IMR-90 (cell line): Measurements from ENCODE around the gene COL8A1. TPM values are rescaled to one million over a fixed set of nuclear protein-coding genes. Genes with fewer than 3 reads are reported as not detected.

Experiments used
- ATAC-seq: fragments of 200-7000 bp; cut with Tn5 transposase; 2 replicates; pipeline ENCODE4 v1.9.1; 2020; ENCODE audit warnings: low read depth, mild to moderate bottlenecking, moderate library complexity
- BruUV-seq: library from RNA; stranded (reverse); fragments of 400-500 nt; replicated peaks from 2 replicates; lab custom pipeline; 2021; lab: Mats Ljungman, UMichigan
- CTCF ChIA-PET: fragments of 300-600 bp; formaldehyde crosslinking; extraction: SDS; loops from one replicate; lab custom pipeline; 2021; ENCODE audit warnings: antibody characterized with exemption; lab: Yijun Ruan, JAX
- POLR2A ChIA-PET: fragments of 300-600 bp; sonication (Branson Sonifier 250); formaldehyde crosslinking; loops from one replicate; lab custom pipeline; 2022; ENCODE audit warnings: antibody characterized with exemption; ENCODE audit not compliant: unreplicated experiment; lab: Charles Lee
- DNase-seq: peaks from one replicate; pipeline ENCODE4 v3.0.0; 2013
- H2AFZ ChIP-seq: replicated peaks from 2 replicates; pipeline ENCODE3; 2013; ENCODE audit warnings: low read length, mild to moderate bottlenecking; ENCODE audit not compliant: poor library complexity
- H2AK5ac ChIP-seq: 2 replicates; pipeline ENCODE4 v1.6.1; 2013; ENCODE audit warnings: low read depth, low read length, inconsistent platforms
- H2AK9ac ChIP-seq: replicated peaks from 2 replicates; pipeline ENCODE3; 2013; ENCODE audit warnings: mild to moderate bottlenecking, low read depth, low read length, moderate library complexity; ENCODE audit not compliant: poor library complexity
- H2BK120ac ChIP-seq: 2 replicates; pipeline ENCODE4 v1.6.1; 2013; ENCODE audit warnings: low read depth, low read length, inconsistent platforms
- H2BK15ac ChIP-seq: 3 replicates; pipeline ENCODE4 v1.6.1; 2013; ENCODE audit warnings: low read depth, low read length, inconsistent platforms
- H2BK20ac ChIP-seq: 2 replicates; pipeline ENCODE4 v1.6.1; 2013; ENCODE audit warnings: low read depth, mild to moderate bottlenecking, inconsistent platforms, low read length, moderate library complexity
- H2BK5ac ChIP-seq: 2 replicates; pipeline ENCODE4 v1.6.1; 2013; ENCODE audit warnings: mild to moderate bottlenecking, low read depth, low read length, inconsistent platforms; ENCODE audit not compliant: poor library complexity, severe bottlenecking
- H3K14ac ChIP-seq: replicated peaks from 2 replicates; pipeline ENCODE4 v1.6.1; 2013; ENCODE audit warnings: low read depth, low read length, inconsistent platforms
- H3K18ac ChIP-seq: 2 replicates; pipeline ENCODE4 v1.6.1; 2013; ENCODE audit warnings: low read depth, low read length, control low read depth
- H3K23ac ChIP-seq: 2 replicates; pipeline ENCODE4 v1.6.1; 2013; ENCODE audit warnings: low read depth, low read length, inconsistent platforms
- H3K27ac ChIP-seq: 2 replicates; pipeline ENCODE4 v1.5.1; 2013; ENCODE audit warnings: mild to moderate bottlenecking, control low read depth, low read length; ENCODE audit not compliant: insufficient read depth
- H3K27me3 ChIP-seq: 2 replicates; pipeline ENCODE4 v1.6.1; 2013; ENCODE audit warnings: low read length; ENCODE audit not compliant: control insufficient read depth, insufficient read depth
- H3K36me3 ChIP-seq: 2 replicates; pipeline ENCODE4 v1.6.1; 2013; ENCODE audit warnings: low read length, mixed read lengths; ENCODE audit not compliant: control insufficient read depth, insufficient read depth
- H3K4ac ChIP-seq: 2 replicates; pipeline ENCODE4 v1.6.1; 2013; ENCODE audit warnings: low read depth, low read length, inconsistent platforms
- H3K4me1 ChIP-seq: 2 replicates; pipeline ENCODE4 v1.6.1; 2013; ENCODE audit warnings: low read length, mixed read lengths; ENCODE audit not compliant: control insufficient read depth, insufficient read depth
- H3K4me2 ChIP-seq: 2 replicates; pipeline ENCODE4 v1.6.1; 2013; ENCODE audit warnings: low read depth, mild to moderate bottlenecking, control low read depth, low read length, moderate library complexity
- H3K4me3 ChIP-seq: 2 replicates; pipeline ENCODE4 v1.5.1; 2013; ENCODE audit warnings: low read depth, mild to moderate bottlenecking, control low read depth, low read length, moderate library complexity; ENCODE audit not compliant: insufficient read depth
- H3K56ac ChIP-seq: 2 replicates; pipeline ENCODE4 v1.6.1; 2013; ENCODE audit warnings: low read length, inconsistent platforms; ENCODE audit not compliant: insufficient read depth; ENCODE audit errors: extremely low read depth
- H3K79me1 ChIP-seq, 2 experiments: 2 replicates each; pipeline ENCODE4 v1.6.1; 2013; ENCODE audit warnings: low read length in 2 of 2, inconsistent platforms in 1 of 2, low read depth in 1 of 2
- H3K9ac ChIP-seq: 2 replicates; pipeline ENCODE4 v1.6.1; 2013; ENCODE audit warnings: low read depth, low read length, control low read depth
- H3K9me1 ChIP-seq: 2 replicates; pipeline ENCODE4 v1.6.1; 2013; ENCODE audit warnings: low read length, inconsistent platforms; ENCODE audit not compliant: insufficient read depth
- H3K9me3 ChIP-seq: 2 replicates; pipeline ENCODE4 v1.6.1; 2013; ENCODE audit warnings: low read length; ENCODE audit not compliant: control insufficient read depth, insufficient read depth
- H4K20me1 ChIP-seq: 2 replicates; pipeline ENCODE4 v1.6.1; 2013; ENCODE audit warnings: low read length, inconsistent platforms; ENCODE audit not compliant: insufficient read depth
- H4K5ac ChIP-seq: 2 replicates; pipeline ENCODE4 v1.6.1; 2013; ENCODE audit warnings: mild to moderate bottlenecking, low read depth, low read length, control low read depth
- H4K8ac ChIP-seq, 2 experiments: 2 replicates each; pipeline ENCODE4 v1.6.1; 2013; ENCODE audit warnings: low read depth in 2 of 2, low read length in 2 of 2, control low read depth in 1 of 2, inconsistent platforms in 1 of 2
- H4K91ac ChIP-seq: 2 replicates; pipeline ENCODE4 v1.6.1; 2013; ENCODE audit warnings: low read depth, low read length, inconsistent platforms; ENCODE audit not compliant: insufficient read depth
- CEBPB ChIP-seq: IDR thresholded peaks from 2 replicates; pipeline ENCODE4 v1.6.1; 2012; ENCODE audit warnings: low read depth, low read length, improper control_type of control experiment
- MXI1 ChIP-seq: IDR thresholded peaks from 2 replicates; pipeline ENCODE4 v1.6.1; 2012; ENCODE audit warnings: low read depth, mild to moderate bottlenecking, low read length, moderate library complexity, borderline replicate concordance
- NFE2L2 ChIP-seq: fragments of 150-350 bp; IDR thresholded peaks from 2 replicates; pipeline ENCODE4 v1.6.1; 2016; ENCODE audit warnings: low read depth, mild to moderate bottlenecking, low read length
- WGBS, 2 experiments: methylation state at CpG; one replicate each; pipeline versions ENCODE4 v1.1.5 to v1.1.7; 2013; ENCODE audit warnings: missing lambda C conversion rate in 2 of 2; ENCODE audit not compliant: insufficient read length in 1 of 2; ENCODE audit errors: extremely low coverage in 2 of 2; 5-methylcytosine and 5-hydroxymethylcytosine counted together
- dilution Hi-C: fragments of 300-500 bp; cut with HindIII; formaldehyde crosslinking; loops from one replicate; pipeline ENCODE4 v1.14.3; 2018; ENCODE audit warnings: low sequenced_read_pairs; ENCODE audit not compliant: unreplicated experiment
- in situ Hi-C: fragments of 300-500 bp; cut with MboI; formaldehyde crosslinking; loops from 3 replicates; pipeline ENCODE4 v1.14.3; 2019; ENCODE audit warnings: low sequenced_read_pairs, inconsistent platforms, mixed read lengths
- intact Hi-C: fragments of 100-400 bp; cut with micrococcal nuclease; formaldehyde crosslinking; loops from 2 replicates; pipeline ENCODE4 v1.10.0; 2022
- polyA plus RNA-seq, 3 experiments: library from polyadenylated mRNA; depleted of rRNA; stranded (reverse); fragments of >200 nt; gene quantifications; 2 replicates each; pipeline ENCODE4 v1.2.3, GENCODE V29; 2012; ENCODE audit warnings: low replicate concordance in 1 of 3
- total RNA-seq: library from RNA; depleted of rRNA; stranded (reverse); fragments of >200 nt; gene quantifications from 2 replicates; pipeline ENCODE4 v1.2.3, GENCODE V29; 2012

COL8A1 gene
- total and polyA plus RNA-seq, 2 of the 4 experiments (the other 2 are of a cell fraction) = 119 to 151 TPM

DNA sequence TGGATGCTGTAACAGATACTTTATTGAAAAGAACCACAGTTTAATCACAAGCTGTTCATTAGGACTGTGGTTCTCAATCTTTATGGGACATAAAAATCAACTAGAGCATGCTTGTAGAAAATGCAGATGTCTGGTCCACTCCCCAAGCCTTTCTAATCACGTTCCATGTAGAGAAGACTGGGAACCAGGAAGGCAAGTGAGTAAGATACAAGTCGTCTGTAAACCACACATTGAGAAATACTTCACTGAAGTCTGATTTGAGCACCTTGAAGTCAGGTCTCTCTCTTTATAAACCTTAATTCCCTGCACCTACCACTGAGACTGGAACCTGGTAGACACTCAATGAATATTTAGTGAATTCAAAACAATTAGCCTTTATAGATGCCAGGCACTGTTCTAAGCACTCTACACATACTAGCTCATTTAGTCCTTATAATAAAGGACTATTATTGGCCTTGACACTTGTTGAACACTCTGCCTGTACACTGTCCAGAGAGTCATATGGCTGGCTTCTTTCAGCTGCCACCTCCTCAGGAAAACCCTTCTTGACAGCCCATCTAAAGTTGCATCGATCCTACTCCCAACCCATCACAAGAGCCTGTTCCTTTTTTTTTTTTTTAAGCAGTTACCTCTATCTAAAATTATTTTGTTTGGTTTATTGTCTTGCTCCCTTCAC, 120.2 kb downstream of the COL8A1 start (continued):
- no peak for TF ChIP-seq MXI1

DNA sequence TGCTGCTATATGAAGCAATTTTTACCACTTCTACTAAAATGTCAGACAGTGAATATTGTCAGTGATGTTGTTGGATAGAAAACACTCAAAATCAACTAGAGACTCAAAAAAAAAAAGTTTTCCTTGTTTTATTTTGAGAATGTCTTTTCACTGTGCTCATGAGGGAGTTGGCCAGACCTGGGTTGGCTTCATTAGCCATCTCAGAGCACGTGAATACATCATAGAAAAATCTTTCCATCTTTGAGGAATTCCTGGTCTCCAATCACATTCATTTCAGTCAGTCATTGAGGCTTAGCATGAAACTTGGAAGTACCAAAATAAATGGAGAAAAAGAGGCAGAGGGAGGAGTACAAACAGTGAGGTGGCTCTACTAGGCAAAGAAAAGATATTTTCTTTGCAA, 121.6 kb downstream of the COL8A1 start:
- ChIA-PET POLR2A (no interaction called here), CTCF (no interaction called here)
- Histone ChIP-seq H3K79me1 (peaks cover 4 to 13% of the 10 kb centered on the region in 2 experiments; a peak in 2 of 4 replicates), H3K27ac (no peak overlapping the region), H3K9me1 (peaks cover 2% of the 10 kb centered on the region), H4K91ac (no peak overlapping the region), H3K18ac (no peak overlapping the region), H3K4me1 (peaks cover 5% of the 10 kb centered on the region), H2BK5ac (no peak overlapping the region), H2AK9ac (no peak overlapping the region), H4K20me1 (no peaks in the 10 kb centered on the region), H3K56ac (no peak overlapping the region), H3K36me3 (no peaks in the 10 kb centered on the region; the same call in 1 of the 2 replicates), H2AK5ac (no peak overlapping the region), H3K4me2 (no peak overlapping the region), H3K4ac (no peak overlapping the region), H3K9ac (no peak overlapping the region), H4K8ac (no peak overlapping the region), H2AFZ (no peak overlapping the region), H3K14ac (no peak overlapping the region), H2BK120ac (no peak overlapping the region), H3K4me3 (no peak overlapping the region), H2BK20ac (no peak overlapping the region), H3K23ac (no peak overlapping the region), H2BK15ac (no peak overlapping the region), H3K27me3 (no peaks in the 10 kb centered on the region), H3K9me3 (no peaks in the 10 kb centered on the region), H4K5ac (no peak overlapping the region)
- ATAC-seq = no peak
- TF ChIP-seq NFE2L2 (no peak), CEBPB (no peak)
- in situ Hi-C loops (loop anchor here (25.0 kb wide), 1 partner anchor 1148 kb away; no protein-coding TSS in a partner anchor), intact Hi-C loops (no loop called here), dilution Hi-C loops (loop anchor here (25.0 kb wide), 1 partner anchor 748 kb away; no protein-coding TSS in a partner anchor)
- DNase-seq = no peak
- no CpG with 5 or more reads among the region's 1 CpG for WGBS, 2 experiments
- BruUV-seq = no TSS peak
